Suprapubic skin (tissue), 4 donors: ENCODE data around the gene GNGT1. TPM values are rescaled to one million over a fixed set of nuclear protein-coding genes. Genes with fewer than 3 reads are reported as not detected.
A peak's percentile ranks its signal among the peaks of the same experiment; 100 is the strongest.

Source experiments
- DNase-seq, 2 donors: peaks; one replicate each; pipeline ENCODE4 v3.0.0-alpha.2; 2019; ENCODE audit warnings: low spot score in 2 of 2
- H3K27ac ChIP-seq: fragments of 200-600 bp; sonication (generic); one replicate; pipeline ENCODE4 v1.5.1; 2019
- H3K27me3 ChIP-seq: fragments of 200-600 bp; sonication (generic); one replicate; pipeline ENCODE4 v1.5.1; 2019
- H3K36me3 ChIP-seq: fragments of 200-600 bp; sonication (generic); one replicate; pipeline ENCODE4 v1.5.1; 2019
- H3K4me1 ChIP-seq: fragments of 200-600 bp; sonication (generic); one replicate; pipeline ENCODE4 v1.5.1; 2019
- H3K4me3 ChIP-seq: fragments of 200-600 bp; sonication (generic); one replicate; pipeline ENCODE4 v1.5.1; 2019; ENCODE audit warnings: mild to moderate bottlenecking
- H3K9me3 ChIP-seq: fragments of 200-600 bp; sonication (generic); one replicate; pipeline ENCODE4 v1.5.1; 2019
- CTCF ChIP-seq, 2 donors: fragments of 200-600 bp in 1 of 2; fragments of 450-650 bp in 1 of 2; sonication (generic) in 1 of 2; IDR thresholded peaks; one replicate each; pipeline ENCODE4 v1.5.1; 2016 to 2019; ENCODE audit warnings: antibody characterized with exemption in 2 of 2, mild to moderate bottlenecking in 1 of 2, moderate library complexity in 1 of 2
- EP300 ChIP-seq: sonication (generic); formaldehyde crosslinking; IDR thresholded peaks from one replicate; pipeline ENCODE4 v1.6.1; 2017; ENCODE audit warnings: antibody characterized with exemption
- POLR2A ChIP-seq, 2 donors: fragments of 450-650 bp; IDR thresholded peaks; one replicate each; pipeline ENCODE4 v1.6.1; 2017; ENCODE audit warnings: antibody characterized with exemption in 2 of 2, mild to moderate bottlenecking in 2 of 2, moderate library complexity in 2 of 2
- POLR2AphosphoS5 ChIP-seq, 3 donors: sonication (generic); formaldehyde crosslinking; IDR thresholded peaks; one replicate each; pipeline ENCODE4 v1.6.1; 2017; ENCODE audit warnings: antibody characterized with exemption in 3 of 3
- whole genome bisulfite sequencing: methylation state at CpG from one replicate; pipeline ENCODE4 v1.1.5; 2018; 5-methylcytosine and 5-hydroxymethylcytosine counted together
- total RNA-seq, 4 donors: library from RNA; depleted of rRNA; stranded (reverse); fragments of >200 nt; gene quantifications; one replicate each; pipeline ENCODE4 v1.1.0, GENCODE V29; 2016

Gene GNGT1
- total RNA-seq, 4 donors from 2014 or later, result not detected

DNA sequence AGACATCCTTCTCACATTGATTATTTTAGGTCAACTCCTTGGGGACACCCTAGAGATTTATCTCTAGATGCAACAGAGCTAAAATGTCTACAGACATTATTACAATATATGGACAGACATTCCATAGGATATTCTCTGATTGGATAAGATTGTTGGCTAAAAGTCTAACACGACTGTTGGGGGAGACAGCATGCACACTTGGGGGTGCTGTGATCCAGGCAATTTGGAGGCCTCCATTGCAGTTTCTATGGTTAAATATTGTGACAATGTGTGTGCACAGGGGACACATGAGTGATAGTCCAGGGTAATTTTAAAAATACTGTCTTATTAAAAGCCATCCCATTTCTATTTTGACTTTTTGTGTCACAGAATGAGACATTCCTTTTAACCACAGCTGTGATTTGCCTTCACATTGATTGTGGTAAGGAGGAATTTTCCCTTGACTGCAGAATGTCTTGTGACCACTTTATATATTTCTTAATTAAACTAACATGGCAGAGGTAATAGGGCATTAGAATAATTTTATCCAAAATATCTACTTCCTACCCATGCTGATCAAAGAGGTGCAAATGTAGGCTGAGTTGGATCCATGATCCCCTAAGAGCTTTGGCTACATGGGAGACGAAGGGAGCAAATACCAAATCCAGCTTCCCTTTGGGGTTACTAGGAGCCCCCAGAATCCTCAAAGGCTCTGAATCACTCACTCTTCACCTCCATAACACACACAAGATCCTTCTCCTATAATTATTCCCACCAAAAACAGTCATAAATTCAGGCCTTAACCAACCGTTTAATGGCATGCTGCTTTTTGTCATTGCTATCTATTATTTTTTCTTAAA is 23.1 kb upstream of the GNGT1 start:
- Histone ChIP-seq H3K27ac (no peak overlapping the region), H3K4me1 (no peaks in the 10 kb centered on the region), H3K4me3 (no peak overlapping the region), H3K9me3 (no peaks in the 10 kb centered on the region), H3K27me3 (no peaks in the 10 kb centered on the region), H3K36me3 (no peaks in the 10 kb centered on the region)
- WGBS, result 80% methylated on average over 3 of the region's 3 CpGs
- no peak for DNase-seq
- TF ChIP-seq EP300 (no peak), POLR2A (IDR thresholded peaks at IDR 0.05) (no peak), CTCF (IDR thresholded peaks at IDR 0.05) (no peak), POLR2AphosphoS5 (IDR thresholded peaks at IDR 0.05) (no peak)

DNA sequence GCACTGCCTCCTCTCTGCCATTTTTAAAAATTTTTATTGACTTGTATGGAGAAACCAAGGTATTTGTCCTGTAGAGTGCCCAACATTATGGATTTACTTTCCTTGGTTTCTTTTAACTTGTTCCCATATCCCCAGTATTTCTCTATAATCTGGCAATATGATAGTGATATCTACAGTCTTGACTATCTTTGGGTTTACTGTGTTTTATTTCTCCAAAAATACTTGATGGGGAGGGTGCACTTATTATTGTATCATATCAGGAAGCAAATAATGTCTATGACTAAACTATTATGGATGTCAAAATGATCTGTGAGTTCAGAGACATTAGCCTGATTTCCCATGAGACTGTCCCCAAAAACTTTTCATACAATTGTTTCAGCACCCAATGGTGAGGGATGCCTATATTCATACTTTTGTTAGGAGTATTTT is 22.4 kb upstream of the GNGT1 start:
- no peak overlapping the region for H3K27ac ChIP-seq
- H3K36me3 ChIP-seq, result no peaks in the 10 kb centered on the region
- no peaks in the 10 kb centered on the region for H3K9me3 ChIP-seq
- DNase-seq, result no peak
- no peak overlapping the region for H3K4me3 ChIP-seq
- no peaks in the 10 kb centered on the region for H3K27me3 ChIP-seq
- H3K4me1 ChIP-seq, result no peaks in the 10 kb centered on the region
- no peak for TF ChIP-seq CTCF (IDR thresholded peaks at IDR 0.05)
- no peak for TF ChIP-seq POLR2A (IDR thresholded peaks at IDR 0.05)
- TF ChIP-seq EP300, result no peak
- no peak for TF ChIP-seq POLR2AphosphoS5 (IDR thresholded peaks at IDR 0.05)

DNA sequence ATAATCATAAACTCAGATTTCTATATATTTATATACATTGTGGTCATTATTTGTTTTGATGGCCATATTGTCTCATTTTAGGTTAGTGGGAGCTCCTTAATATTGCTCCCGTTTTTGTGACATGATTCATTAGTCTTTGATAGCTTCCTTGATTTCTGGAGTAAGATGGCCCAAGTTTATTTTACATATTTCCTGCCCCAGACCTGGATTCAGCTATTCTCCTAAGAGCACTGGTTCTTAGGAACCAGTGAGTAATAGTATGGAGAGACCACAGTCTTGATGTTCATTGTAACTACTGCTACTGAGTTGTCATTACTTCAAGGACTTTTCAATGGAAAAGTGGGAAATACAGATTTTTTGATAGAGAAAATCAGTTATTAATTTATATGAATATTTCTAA is 21.8 kb upstream of the GNGT1 start:
- Histone ChIP-seq H3K27ac (no peak overlapping the region), H3K4me1 (no peaks in the 10 kb centered on the region), H3K9me3 (no peaks in the 10 kb centered on the region), H3K4me3 (no peak overlapping the region), H3K36me3 (no peaks in the 10 kb centered on the region), H3K27me3 (no peaks in the 10 kb centered on the region)
- WGBS, result 80% methylated on average over 1 of the region's 1 CpG
- TF ChIP-seq EP300 (no peak), POLR2AphosphoS5 (IDR thresholded peaks at IDR 0.05) (no peak)
- DNase-seq, result no peak

DNA sequence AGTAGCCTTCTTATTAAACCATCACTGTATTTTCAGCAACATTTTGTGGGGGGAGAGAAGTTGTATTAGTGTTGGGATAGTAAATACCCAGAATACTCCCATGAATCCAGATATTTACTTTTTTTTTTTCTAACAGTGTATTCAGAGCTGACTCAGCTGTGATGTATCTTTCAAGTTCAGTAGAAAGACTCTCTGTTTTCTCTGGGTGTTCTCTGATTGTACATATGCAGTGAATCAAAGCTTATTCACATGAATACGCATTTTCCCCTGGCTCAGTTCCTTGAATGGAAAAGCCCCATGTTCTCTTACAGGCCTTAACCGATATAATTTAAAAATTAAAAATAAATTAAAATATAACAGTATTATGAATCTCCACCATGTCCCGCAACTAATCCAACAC is 17.1 kb upstream of the GNGT1 start:
- Histone ChIP-seq H3K4me3 (no peak overlapping the region), H3K4me1 (peaks cover 13% of the 10 kb centered on the region), H3K27me3 (peaks cover 27% of the 10 kb centered on the region), H3K9me3 (no peaks in the 10 kb centered on the region), H3K36me3 (no peaks in the 10 kb centered on the region), H3K27ac (no peak overlapping the region)
- WGBS, result 82% methylated on average over 3 of the region's 3 CpGs
- no peak for DNase-seq
- TF ChIP-seq EP300 (no peak), POLR2AphosphoS5 (IDR thresholded peaks at IDR 0.05) (no peak), POLR2A (IDR thresholded peaks at IDR 0.05) (no peak), CTCF (IDR thresholded peaks at IDR 0.05) (no peak)

DNA sequence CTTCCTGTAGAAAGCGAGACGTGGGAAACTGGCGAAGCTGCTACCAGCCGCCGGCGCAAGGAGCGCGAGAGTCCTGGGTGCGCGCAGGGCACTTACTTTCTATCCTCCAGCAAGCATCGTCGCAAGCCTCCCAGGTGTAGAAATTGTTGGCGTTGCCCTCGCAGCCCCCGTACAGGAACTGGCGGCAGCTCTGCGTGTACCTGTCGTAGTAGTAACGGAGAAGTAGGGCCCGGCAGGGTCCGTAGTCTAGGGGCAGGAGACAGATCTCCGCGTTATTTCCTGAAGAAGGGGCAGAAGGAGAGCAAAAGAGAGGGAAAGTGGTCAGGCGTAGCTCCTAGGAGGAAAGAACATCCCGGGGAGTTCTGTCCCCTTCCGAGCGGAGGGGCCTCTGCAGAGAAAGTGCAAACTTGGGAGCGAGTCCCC is 16.3 kb upstream of the GNGT1 start:
- DNase-seq, result peak in 1 of 2 donors; percentile 63
- Histone ChIP-seq H3K4me1 (peaks cover 13% of the 10 kb centered on the region), H3K9me3 (no peaks in the 10 kb centered on the region), H3K36me3 (no peaks in the 10 kb centered on the region), H3K4me3 (peak overlapping the region; percentile 54), H3K27ac (no peak overlapping the region), H3K27me3 (peaks cover 27% of the 10 kb centered on the region)
- TF ChIP-seq EP300 (no peak), POLR2A (IDR thresholded peaks at IDR 0.05) (no peak), POLR2AphosphoS5 (IDR thresholded peaks at IDR 0.05) (no peak), CTCF (IDR thresholded peaks at IDR 0.05) (no peak)
- WGBS, result 2% methylated on average over 28 of the region's 28 CpGs
